Stimulated activated CD4-positive, alpha-beta T cell treated with anti-CD3 and anti-CD28 coated beads, Interleukin-1b, Interleukin-23, amount 100 ng/mL, for 1 hour (primary cell): ENCODE data around the gene MYH7B.

Experiments used
- DNase-seq, 2 donors: peaks; one replicate each; pipeline ENCODE4 v3.0.0-alpha.2; 2020; ENCODE audit warnings: low read depth in 2 of 2

MYH7B gene

DNA sequence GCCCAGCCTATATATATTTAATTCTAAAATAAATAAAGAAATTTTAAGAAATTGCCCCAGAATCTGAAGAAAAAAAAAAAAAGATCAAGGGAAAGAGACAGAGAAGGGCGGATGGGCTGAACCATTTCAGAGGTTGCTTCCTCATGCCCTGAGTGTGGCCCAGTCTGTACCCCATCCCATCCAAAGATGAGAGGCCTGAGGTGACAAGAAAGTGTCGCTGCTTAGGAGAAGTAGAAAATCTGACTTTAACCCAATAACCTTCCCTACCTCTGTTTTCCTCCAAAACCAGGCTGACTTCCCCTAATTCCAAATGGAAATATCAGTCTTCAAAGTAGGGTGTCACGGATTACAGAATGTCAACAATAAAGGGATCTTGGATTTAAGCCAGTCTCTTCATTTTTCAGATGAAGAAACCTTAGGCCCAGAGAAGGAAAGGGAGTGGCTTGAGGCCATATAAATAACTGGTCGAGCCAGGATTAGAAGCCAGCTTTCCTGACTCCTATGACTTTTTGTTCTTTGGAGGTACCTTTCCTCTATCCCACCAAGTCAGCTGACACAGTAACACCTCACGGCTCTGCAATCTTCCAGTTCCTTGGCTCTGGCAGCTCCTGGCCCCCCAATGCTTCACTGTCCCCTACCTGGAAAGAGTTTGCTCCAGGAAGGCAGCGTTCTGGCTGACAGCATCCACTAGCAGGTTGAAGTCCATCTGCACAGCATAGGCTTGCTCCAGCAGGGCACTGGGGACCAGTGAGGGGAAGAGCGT lies 10.2 kb upstream of the MYH7B start:
- no peak for DNase-seq

DNA sequence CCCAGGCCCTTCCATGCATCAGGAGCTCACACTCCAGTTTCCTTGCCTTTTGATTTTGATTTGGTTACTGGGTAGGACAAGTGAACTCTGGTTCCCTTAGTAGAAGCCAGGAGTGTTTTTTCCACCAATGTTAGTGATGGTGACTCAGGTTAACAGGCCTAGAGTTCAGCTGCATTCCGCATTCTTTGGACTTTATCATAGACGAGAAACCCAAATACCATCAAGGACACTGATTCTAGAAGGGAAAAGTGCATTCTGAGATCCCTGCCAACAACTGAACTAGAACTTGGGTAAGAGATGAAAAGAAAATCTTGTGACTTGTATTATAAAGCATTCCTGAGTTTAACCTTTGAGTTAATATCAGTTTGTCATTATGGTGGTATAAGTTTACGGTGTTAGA lies 9.0 kb upstream of the MYH7B start:
- DNase-seq, result no peak

DNA sequence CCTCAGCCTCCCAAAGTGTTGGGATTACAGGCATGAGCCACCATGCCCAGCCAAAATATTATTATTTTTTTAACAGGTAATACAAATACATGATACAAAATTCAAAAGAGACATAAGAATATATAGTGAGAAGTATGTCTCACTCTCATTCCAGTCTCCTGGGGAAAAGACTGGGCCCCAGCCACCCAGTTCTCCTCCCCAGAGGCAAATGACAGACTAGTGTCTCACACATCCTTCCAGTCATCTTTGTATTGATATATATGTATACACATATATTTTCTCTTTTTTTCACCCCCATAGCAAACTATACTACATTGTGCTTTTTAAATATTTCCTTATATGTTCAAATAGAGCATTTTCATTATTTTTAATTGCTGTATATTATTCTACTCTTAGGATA lies 8.3 kb upstream of the MYH7B start:
- DNase-seq, result no peak

DNA sequence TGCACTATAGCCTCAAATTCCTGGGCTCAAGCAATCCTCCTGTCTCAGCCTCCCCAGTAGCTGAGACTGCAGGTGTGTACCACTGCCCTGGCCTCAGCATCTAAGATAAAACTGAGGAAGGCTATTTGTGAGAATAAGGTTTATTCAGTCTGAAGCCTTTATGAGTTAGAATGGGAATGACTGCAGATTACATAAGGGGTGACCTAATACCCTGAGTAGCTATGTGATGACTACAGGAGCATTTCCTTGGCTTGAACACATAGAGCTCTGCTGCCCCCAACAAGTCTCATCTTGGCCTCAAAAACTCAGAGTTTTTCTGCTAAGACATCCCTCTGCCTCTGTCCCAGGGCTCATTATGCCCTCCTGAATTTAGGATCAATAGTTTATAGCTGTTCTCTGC lies 7.6 kb upstream of the MYH7B start:
- DNase-seq, result no peak

DNA sequence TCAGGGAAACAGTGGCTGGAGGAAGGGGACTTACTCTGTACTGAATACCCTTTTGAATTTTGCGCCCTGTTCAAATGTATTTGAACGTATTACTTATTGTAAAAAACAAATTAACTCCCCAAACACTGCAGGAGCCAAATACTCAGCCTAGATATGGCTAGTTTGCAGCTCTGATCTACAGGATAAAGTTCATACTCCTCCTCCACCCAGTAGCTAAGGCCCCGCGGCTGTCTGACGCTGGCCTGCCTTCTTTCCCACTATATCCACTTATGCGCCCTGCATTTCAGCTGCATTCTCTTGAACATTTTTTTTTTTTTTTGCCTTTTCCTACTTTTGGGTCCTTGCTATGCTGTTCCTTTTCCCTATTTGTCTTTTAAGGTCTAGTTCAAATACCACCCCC lies 6.5 kb upstream of the MYH7B start:
- no peak for DNase-seq

DNA sequence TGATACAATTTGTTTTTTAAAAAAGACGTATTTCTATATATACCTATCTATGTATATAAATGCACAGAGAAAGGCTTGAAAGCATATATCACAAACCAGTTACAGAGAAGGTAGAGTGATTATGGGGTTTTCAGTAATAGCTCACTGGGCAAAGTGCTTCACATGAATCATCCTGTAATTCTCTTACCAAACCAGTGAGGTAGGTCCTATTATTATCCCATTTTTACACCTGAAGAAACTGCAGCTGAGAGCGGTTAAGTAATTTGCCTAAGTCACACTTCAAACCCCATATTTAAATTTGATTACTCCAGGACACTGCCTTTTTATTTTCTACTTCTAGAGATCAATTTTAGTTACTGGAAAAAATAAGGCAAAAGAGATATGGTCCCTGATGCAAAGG lies 4.4 kb upstream of the MYH7B start:
- DNase-seq, result no peak

DNA sequence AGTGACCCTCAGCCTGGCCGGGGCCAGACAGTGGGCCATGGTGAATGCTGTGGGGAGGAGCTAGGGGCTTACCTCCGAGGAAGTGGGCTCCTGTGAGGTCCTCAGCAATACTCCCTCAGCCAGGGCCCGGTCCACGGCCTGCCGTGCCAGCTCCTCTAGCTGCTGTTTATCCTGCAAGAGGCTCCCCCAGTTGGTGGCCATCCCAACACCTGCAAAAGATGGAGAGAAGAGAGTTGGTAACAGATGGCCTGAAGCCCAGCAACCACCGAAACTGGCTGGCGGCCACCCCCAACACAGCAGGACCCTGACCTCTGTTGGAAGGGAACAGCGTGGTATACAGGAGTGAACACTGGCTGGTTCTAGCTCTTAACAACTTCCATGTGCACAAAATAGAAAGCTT lies 4.0 kb upstream of the MYH7B start:
- DNase-seq, result no peak

DNA sequence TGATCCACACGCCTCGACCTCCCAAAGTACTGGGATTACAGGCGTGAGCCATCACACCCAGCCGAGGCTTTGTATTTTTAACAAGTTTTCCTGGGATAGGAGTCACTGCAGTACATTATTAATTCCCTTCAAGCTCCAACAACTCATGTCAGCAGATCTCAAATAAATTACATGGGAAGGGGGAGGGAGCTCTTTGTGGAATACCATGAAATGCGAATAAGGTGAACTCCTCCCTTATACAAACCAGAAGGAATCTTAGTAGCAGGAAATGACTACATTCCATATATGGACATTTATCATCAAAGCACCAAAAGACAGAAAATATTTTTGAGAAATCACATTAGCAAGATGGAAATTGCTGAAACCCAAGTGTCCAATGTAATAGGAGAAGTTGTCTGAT lies 3.0 kb upstream of the MYH7B start:
- DNase-seq, result no peak

DNA sequence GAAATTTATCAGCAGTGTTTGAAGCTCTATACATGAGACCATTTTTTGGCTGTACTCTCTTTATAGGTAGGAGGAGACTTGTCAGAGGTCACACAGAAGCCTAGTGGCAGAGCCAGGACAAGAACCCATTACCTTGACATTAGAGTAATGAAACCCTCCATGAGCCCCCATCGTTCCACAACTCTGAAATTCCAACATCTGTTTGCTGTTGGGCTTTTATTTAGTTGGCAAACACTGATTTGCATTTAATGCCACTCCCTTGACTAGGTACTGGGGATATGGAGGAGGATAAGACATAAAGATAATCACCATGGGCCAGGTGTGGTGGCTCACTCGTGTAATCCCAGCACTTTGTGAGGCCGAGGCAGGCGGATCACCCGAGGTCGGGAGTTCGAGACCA lies 1.7 kb upstream of the MYH7B start:
- no peak for DNase-seq

DNA sequence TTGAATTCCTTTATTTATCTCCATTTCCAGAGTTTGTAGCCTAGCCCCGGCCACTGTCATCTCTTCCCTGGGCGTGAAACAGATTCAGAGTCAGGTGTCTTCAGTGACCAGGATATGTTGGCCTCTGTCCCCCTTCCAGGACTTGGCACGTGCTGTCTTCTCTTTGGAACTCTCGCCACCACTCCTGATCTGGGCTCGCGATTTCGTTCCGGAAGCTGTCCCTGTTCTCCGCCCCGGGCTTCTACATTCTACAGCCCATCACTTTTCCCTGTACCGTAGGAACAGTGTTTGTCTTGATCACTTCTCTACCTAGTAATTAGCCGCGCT lies 801 bp upstream of the MYH7B start:
- no peak for DNase-seq

DNA sequence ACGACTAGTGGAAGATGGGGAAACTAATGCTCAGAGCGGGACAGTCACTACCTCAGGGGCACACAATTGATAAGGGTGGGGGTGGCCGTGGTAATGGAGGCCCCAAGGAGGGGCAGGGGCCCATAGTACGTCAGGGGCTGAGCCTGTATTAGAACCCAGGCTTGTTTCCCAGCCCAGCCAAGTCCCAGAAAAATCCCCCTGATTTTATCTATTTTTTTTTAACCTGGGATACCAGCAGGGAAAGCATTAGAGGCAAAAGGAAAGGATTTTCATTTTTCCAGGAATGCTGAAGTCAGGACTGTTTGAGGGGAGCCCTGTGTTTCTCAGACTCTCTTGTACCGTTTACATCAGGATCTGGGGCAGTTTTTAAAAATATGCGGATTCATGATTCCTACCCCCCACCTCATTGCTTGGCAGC lies 382 bp downstream of the MYH7B start:
- no peak for DNase-seq

DNA sequence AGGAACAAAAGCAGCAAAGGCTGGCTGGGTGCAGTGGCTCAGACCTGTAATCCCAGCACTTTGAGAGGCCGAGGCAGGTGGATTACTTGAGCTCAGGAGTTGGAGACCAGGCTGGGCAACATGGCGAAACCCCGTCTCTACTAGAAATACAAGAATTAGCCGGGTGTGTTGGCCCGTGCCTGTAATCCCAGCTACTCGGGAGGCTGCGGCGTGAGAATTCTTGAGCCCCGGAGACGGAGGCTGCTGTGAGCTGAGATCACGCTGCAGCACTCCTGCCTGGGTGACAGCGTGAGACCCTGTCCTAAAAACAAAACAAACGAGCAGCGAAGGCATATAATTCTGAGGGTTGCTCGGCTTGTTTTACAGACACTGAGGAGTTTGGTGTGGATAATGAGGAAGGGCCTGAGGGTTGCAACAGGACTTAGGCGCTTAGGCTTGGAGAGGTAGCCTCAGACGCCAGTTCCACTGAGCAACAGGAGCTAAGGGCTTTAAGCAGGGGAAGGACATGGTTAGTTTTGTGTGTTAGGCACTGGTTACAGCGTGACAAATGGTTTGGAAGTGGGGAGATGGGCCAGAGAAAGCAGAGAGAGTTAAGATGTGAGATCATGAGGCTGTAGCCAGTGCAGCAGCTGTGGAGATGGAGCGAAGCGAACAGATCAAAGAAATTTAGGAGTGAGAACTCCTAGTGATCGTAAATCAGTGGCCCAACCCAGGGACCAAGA lies 1.2 kb downstream of the MYH7B start:
- DNase-seq, result no peak

DNA sequence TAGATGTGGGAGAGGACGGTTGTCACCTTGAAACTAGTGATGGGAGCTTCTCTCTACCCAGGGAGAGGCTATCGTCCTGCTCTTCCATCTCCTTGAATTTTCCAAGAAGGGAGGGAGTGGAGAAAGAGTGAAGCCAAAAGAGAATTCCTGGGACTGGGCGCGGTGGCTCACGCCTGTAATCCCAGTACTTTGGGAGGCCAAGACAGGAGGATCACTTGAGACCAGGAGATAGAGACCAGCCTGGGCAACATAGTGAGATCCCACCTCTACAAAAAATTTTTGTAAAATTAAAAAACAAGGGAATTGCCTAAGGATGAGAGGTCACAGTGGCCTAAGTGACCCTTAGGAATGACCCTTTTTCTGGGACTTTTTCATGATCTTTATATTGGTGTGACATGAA lies 8.8 kb downstream of the MYH7B start:
- no peak for DNase-seq

DNA sequence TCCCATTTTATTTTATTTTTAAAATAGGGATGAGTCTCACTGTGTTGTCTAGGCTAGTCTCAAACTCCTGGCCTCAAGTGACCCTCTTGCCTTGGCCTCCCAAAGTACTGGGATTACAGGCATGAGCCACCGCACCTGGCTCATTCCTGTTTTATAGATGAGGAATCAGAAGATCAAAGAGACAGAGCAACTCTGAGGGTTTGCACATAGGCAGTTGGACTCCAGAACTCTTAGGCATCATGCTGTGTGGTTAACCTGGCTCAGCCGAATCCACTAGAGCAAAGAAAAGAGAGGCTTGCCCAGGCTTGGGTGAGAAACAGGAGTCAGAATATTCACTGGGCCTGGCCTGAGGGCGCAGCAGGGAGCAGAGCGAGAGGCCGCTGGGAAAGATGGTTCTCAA lies 9.4 kb downstream of the MYH7B start:
- no peak for DNase-seq

DNA sequence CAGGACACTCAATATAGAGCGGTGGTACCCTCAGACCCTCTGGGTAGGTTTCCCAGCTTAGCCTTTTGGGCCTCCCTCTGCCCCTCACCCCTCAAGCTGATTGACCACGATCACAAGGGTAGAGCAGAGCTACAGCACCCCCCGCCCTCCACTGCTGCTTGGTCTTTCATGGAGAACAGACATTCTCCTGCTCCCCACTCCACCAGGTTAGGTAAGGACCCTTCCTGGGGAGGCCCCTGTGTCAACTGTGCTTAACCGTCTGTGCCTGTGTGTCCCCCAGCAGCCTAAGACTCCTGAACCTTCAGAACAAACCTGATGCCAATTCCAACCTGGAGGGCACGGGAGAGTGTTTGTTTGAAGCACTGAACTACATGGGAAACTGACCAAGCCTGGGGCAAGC lies 11.8 kb downstream of the MYH7B start:
- no peak for DNase-seq

DNA sequence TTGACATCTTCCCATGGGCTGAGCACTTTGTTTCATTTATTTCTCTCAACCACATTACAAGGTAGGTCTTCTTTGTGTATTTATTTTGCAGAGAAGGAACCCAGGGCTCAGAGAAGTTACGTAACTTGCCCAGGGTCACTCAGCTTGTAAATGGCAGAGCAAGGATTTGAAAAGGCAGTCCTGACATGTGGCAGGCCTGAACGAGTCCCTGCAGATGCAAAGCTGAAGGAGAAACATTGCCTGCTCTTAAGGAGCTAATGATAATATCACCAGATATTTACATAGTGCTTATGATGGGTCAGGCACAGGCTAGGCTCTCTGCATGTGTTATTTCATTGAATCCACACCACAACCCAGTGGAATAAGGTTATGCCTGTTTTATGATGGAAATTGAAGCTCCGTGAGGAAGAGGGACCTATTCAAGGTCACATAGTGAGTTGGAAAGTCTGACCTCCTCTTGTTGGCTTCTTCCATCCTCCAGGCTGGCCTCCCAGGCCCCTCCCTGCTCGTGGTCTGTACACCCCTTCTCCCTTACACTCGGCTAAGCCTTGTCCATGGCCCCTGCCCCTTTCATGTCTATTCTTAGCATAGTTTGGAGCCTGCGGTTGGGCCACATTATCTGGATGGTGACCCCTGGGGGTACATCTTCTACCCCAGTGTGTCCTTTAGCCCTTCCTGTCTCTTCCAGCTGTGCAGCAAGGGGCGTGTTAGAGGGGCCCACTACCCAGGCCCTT lies 12.5 kb downstream of the MYH7B start:
- no peak for DNase-seq

DNA sequence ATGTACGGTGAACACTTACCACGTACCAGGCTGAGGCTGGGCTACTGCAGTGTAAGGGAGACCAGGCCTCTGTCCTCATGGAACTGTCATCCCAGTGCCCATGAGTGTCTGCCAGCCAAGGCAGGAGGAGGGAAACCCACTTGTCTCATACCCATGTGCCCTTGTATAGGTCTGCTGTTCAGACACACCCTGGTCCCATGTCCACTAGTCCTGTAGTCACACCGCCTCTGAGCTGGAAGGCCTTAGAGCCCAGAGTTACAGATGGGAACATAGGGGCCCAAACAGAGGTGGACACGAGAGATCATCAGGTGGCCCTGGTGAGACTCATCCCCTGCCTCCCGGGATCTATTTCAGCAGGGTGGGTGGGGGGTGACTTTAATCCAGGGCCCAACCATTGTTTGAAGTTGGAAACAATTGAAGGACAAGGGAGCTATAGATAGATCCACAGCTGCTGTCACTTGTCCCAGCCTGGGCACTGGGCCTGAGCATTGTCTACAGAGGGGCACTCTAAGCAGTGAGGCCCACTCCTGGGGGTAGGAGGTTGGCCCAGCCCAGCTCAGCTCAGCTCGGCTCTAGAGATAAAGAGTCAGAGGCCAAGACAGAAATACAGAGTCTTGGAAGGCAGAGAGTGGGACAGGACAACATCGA lies 14.6 kb downstream of the MYH7B start:
- no peak for DNase-seq

DNA sequence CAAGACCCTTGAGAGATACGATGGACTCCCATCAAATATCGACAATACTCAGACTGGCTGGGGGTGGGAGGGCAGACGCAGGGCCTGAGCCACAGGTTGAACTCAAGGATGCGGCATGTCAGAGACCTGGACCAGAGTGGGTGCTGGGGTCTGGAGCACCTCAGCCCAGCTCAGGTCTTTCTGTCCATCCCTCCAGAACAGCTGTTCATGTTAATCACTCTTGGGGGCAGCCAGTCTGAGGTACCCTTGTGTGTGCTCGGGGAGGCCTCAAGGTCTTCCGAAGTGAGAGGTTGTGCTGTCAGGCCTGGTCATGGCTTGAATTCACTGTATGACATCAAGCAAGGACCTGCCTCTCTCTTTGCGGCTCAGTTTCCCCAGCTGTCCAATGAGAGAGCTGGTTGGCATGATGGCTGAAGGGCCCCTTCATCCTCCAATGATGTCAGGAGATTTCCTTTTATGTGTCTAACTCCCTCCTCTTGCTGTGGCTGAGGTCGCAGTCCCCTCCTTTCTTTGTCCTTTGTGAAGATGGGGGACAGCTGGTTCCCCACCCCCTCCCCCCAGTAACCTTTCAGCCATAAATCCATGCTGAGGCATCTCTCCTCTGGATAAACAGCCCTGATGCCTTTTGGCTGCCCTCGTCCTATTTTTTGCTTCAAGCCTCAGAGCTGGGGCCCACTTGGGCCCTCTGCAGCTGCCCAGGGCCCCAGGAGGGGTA lies 15.3 kb downstream of the MYH7B start:
- no peak for DNase-seq

DNA sequence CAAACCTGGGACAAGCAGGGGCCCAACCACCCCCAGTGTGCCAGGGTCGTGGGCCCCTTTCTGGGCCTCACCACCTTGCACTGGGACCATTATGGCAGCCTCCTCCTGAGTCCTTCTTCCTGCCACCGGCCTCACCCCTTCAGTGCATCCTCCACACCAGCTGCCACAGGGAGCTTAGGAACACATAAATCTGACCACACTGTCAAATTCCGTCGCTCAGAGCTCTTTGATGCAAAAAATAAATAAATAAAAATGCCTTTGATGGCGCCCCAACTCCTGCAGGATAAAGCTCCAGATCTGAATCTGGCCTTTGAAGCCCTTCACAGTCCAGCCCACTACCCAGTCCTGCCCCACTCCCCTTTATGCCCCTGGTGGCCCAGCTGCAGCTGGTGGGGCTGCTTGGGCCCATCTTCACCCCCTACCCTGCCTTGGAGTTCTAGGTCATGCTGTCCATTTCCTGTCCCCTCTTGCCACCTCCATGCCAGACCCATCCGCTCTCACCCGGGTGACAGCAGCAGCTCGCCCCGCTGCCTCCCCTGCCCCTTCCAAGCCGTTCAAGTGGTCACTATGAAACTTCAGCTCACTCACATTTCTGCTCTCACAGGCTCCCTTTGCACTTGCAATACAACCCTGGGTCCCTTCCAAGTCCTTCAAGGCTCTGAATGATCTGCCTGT lies 16.0 kb downstream of the MYH7B start:
- no peak for DNase-seq

DNA sequence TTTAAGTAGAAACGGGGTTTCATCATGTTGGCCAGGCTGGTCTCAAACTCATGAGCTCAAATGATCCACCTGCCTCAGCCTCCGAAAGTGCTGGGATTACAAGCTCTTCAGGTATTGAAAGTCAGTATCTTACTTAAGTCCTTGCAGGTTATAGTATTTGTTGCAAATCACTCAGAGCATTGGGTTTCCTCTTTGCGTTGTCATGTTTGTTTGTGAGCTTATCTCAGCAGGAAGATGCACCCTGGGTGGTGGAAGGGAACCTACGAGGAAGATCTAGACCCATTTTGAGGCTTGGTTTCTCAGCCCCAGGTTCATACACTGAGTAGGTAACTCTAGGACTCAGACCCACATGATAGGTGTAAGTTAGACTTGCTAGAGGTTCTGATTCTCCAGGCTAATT lies 18.6 kb downstream of the MYH7B start:
- no peak for DNase-seq

DNA sequence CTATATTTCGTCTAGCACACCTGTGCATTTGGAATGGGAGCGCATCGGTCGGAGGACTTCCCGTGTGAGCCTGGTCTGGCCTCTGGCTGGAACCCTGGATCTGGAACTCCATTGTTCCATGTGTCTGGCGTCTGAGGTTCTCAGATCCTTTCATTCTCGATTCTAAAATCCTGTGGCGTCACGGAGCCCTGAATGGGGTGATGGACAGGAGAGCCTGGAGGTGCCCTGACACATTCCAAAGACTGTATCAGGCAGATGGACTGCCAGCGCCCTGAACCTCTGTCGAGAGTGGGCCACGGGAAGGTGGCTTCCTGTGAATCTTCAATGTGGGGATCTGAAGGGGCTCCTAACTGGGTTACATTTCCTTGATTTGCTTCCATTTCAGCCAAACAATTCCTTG lies 20.6 kb downstream of the MYH7B start:
- DNase-seq, result no peak
